ENCODE results near the gene IGBP1. TPM values are rescaled to one million over a fixed set of nuclear protein-coding genes. Genes with fewer than 3 reads are reported as not detected.

IGBP1 gene
- total RNA-seq, 4 donors from 2014 or later: 23.7 to 99.0 (median 56.5) TPM

Other genes starting within 250 kb of the IGBP1 start
- not detected for gene AWAT2, start 83.5 kb upstream of the IGBP1 start, total RNA-seq
- gene OTUD6A, start 71.0 kb upstream of the IGBP1 start, total RNA-seq: not detected
- not detected for gene DGAT2L6, start 44.0 kb downstream of the IGBP1 start, total RNA-seq
- not detected for gene AWAT1, start 101.2 kb downstream of the IGBP1 start, total RNA-seq
- gene P2RY4, start 126.8 kb downstream of the IGBP1 start, total RNA-seq: 1 to 10 TPM in 3 of 4 donors, under 1 TPM in 1; 0.80 to 5.1 (median 2.3) TPM
- gene ARR3, start 134.9 kb downstream of the IGBP1 start, total RNA-seq: 1 to 10 TPM in 2 of 4 donors, not detected in 2; 1.5 to 2.9 TPM
- gene RAB41, start 148.7 kb downstream of the IGBP1 start, total RNA-seq: 1 to 10 TPM in 1 of 4 donors, under 1 TPM in 1, not detected in 2; 0.68 to 4.2 TPM
- 10 to 100 TPM in 3 of 4 donors, 1 to 10 TPM in 1; 7.8 to 45.5 (median 23.1) TPM for gene PDZD11, start 156.5 kb downstream of the IGBP1 start, total RNA-seq
- gene KIF4A, start 156.7 kb downstream of the IGBP1 start, total RNA-seq: 1 to 10 TPM in 3 of 4 donors, not detected in 1; 1.3 to 4.4 (median 1.4) TPM